ENCODE results near the gene RASSF7. TPM values are rescaled to one million over a fixed set of nuclear protein-coding genes. Genes with fewer than 3 reads are reported as not detected.

The RASSF7 gene
- total RNA-seq, 4 donors from 2014 or later, result 0.49 to 7.6 (median 4.5) TPM

DNA sequence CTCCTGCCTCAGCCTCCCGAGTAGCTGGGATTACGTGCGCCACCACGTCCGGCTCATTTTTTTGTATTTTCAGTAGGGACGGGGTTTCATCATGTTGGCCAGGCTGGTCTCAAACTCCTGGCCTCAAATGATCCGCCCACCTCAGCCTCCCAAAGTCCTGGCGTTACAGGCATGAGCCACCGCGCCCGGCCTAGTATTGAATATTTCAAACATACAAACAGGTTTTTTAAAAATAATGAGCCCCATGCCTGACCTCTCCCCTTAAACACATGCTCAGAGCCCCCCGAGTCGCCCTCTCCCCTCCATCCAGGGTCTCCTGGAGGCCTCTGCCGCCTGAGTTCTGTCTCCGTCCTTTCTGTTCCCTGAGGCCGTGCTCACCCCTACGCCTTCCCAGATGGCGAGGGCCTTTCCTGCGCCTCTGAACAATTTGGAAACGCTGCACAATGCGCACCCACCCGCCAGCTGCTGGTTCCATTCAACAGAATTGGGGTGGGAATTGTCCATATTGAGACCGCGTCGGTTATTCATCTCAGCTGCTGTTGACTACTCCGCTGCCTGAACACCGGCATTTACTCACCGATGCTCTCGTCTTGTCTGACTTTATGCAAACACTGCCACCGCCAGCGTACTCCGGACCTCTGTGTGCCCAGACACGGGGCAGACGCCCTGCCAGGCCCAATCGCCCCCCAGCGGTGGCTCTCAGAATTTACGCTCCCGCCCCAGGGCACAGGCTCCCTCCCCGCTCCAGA is 40.2 kb upstream of the RASSF7 start:
- TF ChIP-seq, protein P1, sequence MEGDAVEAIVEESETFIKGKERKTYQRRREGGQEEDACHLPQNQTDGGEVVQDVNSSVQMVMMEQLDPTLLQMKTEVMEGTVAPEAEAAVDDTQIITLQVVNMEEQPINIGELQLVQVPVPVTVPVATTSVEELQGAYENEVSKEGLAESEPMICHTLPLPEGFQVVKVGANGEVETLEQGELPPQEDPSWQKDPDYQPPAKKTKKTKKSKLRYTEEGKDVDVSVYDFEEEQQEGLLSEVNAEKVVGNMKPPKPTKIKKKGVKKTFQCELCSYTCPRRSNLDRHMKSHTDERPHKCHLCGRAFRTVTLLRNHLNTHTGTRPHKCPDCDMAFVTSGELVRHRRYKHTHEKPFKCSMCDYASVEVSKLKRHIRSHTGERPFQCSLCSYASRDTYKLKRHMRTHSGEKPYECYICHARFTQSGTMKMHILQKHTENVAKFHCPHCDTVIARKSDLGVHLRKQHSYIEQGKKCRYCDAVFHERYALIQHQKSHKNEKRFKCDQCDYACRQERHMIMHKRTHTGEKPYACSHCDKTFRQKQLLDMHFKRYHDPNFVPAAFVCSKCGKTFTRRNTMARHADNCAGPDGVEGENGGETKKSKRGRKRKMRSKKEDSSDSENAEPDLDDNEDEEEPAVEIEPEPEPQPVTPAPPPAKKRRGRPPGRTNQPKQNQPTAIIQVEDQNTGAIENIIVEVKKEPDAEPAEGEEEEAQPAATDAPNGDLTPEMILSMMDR (IDR thresholded peaks at IDR 0.05; ENCODE audit: low read depth), result no peak

DNA sequence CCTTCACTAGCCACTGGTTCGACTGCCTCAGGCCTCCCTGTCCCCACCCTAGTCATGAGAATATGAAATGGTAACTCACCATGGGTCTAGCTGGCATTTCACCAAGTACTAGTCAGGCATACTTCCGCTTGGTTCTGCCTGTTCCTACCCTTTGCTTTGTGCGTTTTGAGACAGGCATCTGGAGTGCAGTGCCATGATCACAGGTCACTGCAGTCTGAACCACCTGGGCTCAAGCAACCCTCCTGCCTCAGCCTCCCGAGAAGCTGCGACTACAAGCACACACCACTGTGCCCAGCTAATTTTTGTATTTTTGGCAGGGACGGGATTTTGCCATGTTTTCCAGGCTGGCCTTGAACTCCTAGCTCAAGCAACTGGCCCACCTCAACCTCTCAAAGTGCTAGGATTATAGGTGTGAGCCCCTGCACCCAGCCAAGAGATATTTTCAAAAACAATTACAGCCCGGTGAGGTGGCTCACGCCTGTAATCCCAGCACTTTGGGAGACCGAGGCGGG is 39.5 kb upstream of the RASSF7 start:
- TF ChIP-seq, protein P1 (IDR thresholded peaks at IDR 0.05; ENCODE audit: low read depth), result no peak

DNA sequence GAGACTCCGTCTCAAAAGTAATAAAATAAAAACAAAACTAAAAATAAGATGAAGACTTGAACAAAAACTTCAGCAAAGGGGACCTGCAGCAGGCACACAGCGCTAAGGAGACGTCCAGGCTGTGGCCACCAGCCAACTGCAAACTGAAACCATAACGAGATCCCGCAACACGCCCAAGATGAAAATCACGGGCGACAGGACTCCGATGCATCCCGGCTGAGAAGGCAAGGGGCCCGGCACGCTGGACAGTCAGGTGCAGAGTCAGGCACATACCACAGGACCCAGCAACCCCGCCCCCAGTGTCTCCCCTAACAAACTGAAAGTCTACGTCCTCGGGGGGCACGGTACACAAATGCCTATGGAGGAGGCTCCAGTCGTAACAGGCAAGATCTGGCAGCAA is 34.6 kb upstream of the RASSF7 start:
- TF ChIP-seq, protein P1 (IDR thresholded peaks at IDR 0.05; ENCODE audit: low read depth), result no peak

DNA sequence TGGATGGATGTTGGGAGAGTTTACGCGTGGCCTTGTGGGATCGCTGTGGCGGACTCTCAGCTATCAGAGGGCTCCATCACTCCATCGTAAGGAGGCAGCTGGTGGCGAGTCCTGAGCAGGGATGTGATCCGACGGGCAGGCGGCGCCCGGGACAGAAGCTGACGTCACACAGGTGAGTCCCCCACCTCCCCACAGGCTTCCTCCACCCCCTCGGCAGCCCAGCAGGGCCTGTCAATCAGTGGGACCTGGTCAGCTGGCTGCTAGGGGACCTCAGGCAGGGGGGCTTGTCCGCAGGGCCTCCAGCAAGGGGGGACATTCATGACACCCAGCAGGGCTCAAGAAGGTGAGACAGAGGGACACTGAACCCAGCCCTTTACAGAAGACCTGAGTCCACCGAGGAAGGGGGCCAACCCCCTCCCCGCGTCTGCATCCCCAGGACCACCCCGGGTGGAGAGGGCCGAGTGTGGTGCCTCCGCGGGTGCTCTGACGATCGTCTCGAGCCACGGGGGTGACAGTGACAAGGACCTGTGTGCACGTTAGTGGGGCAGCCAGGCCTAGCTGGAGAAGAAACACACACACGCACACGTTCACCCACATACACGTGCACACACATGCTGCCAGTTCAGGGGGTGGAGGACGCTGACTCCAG is 32.5 kb upstream of the RASSF7 start:
- TF ChIP-seq, protein P1 (IDR thresholded peaks at IDR 0.05; ENCODE audit: low read depth), result no peak

DNA sequence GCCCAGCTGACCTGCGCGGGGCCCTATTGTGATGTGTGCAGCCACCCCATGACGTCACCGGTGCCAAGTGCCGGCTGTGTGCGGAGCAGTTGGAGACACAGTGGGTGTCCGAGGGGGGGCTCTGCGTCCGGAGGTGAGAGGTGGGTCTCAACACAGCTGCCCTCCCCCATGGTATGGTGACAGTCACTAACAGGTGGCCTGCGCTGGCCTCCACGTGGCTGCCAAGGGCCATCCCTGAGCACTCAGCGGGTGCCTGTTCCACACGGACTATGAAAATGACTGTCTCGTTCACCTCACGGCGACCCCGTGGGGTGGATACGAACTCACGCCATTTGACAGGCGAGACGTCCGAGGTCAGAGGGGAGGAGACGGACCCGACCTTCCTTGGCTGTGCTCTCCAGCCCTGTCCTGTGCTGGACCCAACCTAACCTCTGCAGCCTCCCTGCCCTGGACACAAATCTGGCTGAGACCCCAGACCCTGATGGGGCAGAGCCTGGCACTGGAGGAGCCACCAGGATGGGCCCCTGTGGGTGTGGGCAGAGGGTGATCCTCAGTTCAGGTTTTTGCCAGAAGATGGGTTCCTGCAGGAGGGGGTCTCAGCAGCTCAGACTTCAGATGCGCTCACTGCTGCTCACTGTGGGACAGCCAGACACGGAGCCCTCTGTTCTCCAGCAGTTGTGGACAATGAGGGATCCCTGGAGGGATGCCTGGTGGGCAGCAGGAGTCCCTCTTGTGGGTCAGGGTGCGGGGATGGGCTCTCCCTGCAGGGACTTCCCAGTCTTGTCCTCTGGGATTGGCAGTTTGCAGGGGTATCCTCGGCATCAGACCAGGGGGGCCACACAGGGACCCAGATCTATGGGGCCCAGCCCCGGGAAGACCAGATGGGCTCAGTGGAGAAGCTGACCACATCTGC is 31.7 kb upstream of the RASSF7 start:
- TF ChIP-seq, protein P1 (IDR thresholded peaks at IDR 0.05; ENCODE audit: low read depth), result no peak

DNA sequence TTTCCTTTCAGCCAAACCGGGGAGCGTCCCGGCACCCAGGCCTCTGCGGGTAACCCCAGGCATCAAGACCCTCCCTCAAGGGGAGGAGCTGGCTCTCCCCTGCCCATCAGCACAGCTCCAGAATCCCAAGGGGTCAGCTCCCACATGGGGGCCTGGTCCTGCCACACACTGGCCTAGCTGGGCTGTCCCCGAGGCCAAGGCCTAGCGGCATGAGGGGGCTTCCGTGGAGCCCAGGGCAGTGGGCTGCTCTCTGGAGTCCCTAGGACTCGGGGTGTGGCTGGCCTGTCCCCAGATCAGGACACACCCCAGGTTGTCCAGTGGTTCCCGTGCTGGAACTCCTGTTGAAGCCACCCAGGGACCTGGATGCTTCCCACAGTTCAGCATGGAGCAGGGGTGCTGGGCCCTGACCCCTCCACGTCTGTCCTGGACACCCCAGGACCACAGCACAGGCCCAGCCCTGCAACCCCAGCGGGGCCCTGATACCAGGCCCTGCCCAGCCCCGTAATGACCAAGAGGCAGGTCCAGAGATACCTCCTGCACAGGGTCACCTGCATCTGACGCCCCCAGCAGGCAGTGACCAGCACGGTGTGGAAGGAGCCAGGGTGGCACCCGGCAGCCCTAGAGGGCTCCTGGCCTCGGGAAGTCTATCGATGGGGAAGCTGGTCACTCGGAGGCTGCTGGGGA is 30.9 kb upstream of the RASSF7 start:
- TF ChIP-seq, protein P1 (IDR thresholded peaks at IDR 0.05; ENCODE audit: low read depth), result no peak
